Measurements from ENCODE around the gene DSCAML1.

The DSCAML1 gene

GRCh38 chr11:117560780-117561530, 236.1 kb downstream of the DSCAML1 start:
- Histone ChIP-seq H3K36me3 (no peaks in the 10 kb centered on the region), H3K9ac (no peak overlapping the region), H3K4me2 (peak overlapping the region; percentile 20 to 84 (median 53)), H3K4me3 (no peak overlapping the region), H3K4me1 (peaks cover 14 to 35% (median 30%) of the 10 kb centered on the region in 10 experiments), H3K27me3 (no peaks in the 10 kb centered on the region), H3K9me3 (replicated peaks in 1 of 11) (no peaks in the 10 kb centered on the region), H3K27ac (no peak overlapping the region), H4K20me1 (no peaks in the 10 kb centered on the region)
- no peak for TF ChIP-seq Cebpa-rat (IDR thresholded peaks at IDR 0.05)

- Histone ChIP-seq H3K9ac (no peak overlapping the region), H3K4me3 (no peak overlapping the region), H3K27me3 (no peaks in the 10 kb centered on the region), H3K4me1 (peaks cover 14 to 35% (median 30%) of the 10 kb centered on the region in 10 experiments), H3K36me3 (no peaks in the 10 kb centered on the region), H3K9me3 (replicated peaks in 1 of 11) (no peaks in the 10 kb centered on the region), H4K20me1 (no peaks in the 10 kb centered on the region), H3K27ac (no peak overlapping the region), H3K4me2 (no peak overlapping the region)
- TF ChIP-seq Cebpa-rat (IDR thresholded peaks at IDR 0.05) = no peak
Observed at GRCh38 chr11:117559698-117560097, 237.3 kb downstream of the DSCAML1 start.

- Histone ChIP-seq H3K9ac (no peak overlapping the region), H3K27me3 (no peaks in the 10 kb centered on the region), H3K4me3 (no peak overlapping the region), H3K36me3 (no peaks in the 10 kb centered on the region), H3K9me3 (replicated peaks in 1 of 11) (peaks cover 0 to 5% (median 0%) of the 10 kb centered on the region in 11 experiments; a peak in 1 of 22 replicates), H3K27ac (no peak overlapping the region), H4K20me1 (no peaks in the 10 kb centered on the region), H3K4me1 (peaks cover 14 to 32% (median 29%) of the 10 kb centered on the region in 10 experiments), H3K4me2 (peak overlapping the region in 8 of 11 experiments; percentile 27 to 67 (median 56); a peak in 15 of 22 replicates)
- TF ChIP-seq Cebpa-rat (IDR thresholded peaks at IDR 0.05) = no peak
Observed at GRCh38 chr11:117557361-117557760, 239.7 kb downstream of the DSCAML1 start.

- Histone ChIP-seq H3K4me2 (no peak overlapping the region), H3K9ac (no peak overlapping the region), H3K4me3 (no peak overlapping the region), H3K9me3 (replicated peaks in 1 of 11) (peaks cover 0 to 5% (median 0%) of the 10 kb centered on the region in 11 experiments; a peak in 1 of 22 replicates), H3K36me3 (no peaks in the 10 kb centered on the region), H4K20me1 (no peaks in the 10 kb centered on the region), H3K27me3 (no peaks in the 10 kb centered on the region), H3K4me1 (peaks cover 0 to 14% (median 10%) of the 10 kb centered on the region in 10 experiments; a peak in 13 of 20 replicates), H3K27ac (no peak overlapping the region)
- TF ChIP-seq Cebpa-rat (IDR thresholded peaks at IDR 0.05) = no peak
Observed at GRCh38 chr11:117554601-117555333, 242.2 kb downstream of the DSCAML1 start.

- Histone ChIP-seq H3K9ac (no peak overlapping the region), H3K4me2 (no peak overlapping the region), H3K27me3 (no peaks in the 10 kb centered on the region), H3K4me3 (no peak overlapping the region), H3K27ac (no peak overlapping the region), H3K9me3 (replicated peaks in 1 of 11) (peaks cover 0 to 5% (median 0%) of the 10 kb centered on the region in 11 experiments; a peak in 1 of 22 replicates), H3K36me3 (no peaks in the 10 kb centered on the region), H3K4me1 (peaks cover 0 to 16% (median 8%) of the 10 kb centered on the region in 10 experiments; a peak in 13 of 20 replicates), H4K20me1 (no peaks in the 10 kb centered on the region)
- no peak for TF ChIP-seq Cebpa-rat (IDR thresholded peaks at IDR 0.05)
Observed at GRCh38 chr11:117552626-117553025, 244.4 kb downstream of the DSCAML1 start.

GRCh38 chr11:117551761-117552343, 245.2 kb downstream of the DSCAML1 start:
- H3K27me3 ChIP-seq = no peaks in the 10 kb centered on the region
- H3K36me3 ChIP-seq = no peaks in the 10 kb centered on the region

GRCh38 chr11:117550466-117550865, 246.6 kb downstream of the DSCAML1 start:
- Histone ChIP-seq H3K36me3 (no peaks in the 10 kb centered on the region), H3K9me3 (replicated peaks in 1 of 11) (peaks cover 0 to 5% (median 0%) of the 10 kb centered on the region in 11 experiments; a peak in 1 of 22 replicates), H3K4me2 (no peak overlapping the region), H3K9ac (no peak overlapping the region), H3K4me3 (no peak overlapping the region), H3K27ac (no peak overlapping the region), H3K27me3 (no peaks in the 10 kb centered on the region), H3K4me1 (peaks cover 0 to 7% (median 0%) of the 10 kb centered on the region in 10 experiments; a peak in 3 of 20 replicates), H4K20me1 (no peaks in the 10 kb centered on the region)
- no peak for TF ChIP-seq Cebpa-rat (IDR thresholded peaks at IDR 0.05)

More at GRCh38 chr11:117551761-117552343, 245.2 kb downstream of the DSCAML1 start:
- no peak overlapping the region for H3K4me2 ChIP-seq
- H3K4me3 ChIP-seq = no peak overlapping the region
- no peaks in the 10 kb centered on the region for H4K20me1 ChIP-seq
- H3K27ac ChIP-seq = no peak overlapping the region
- peaks cover 0 to 5% (median 0%) of the 10 kb centered on the region in 11 experiments; a peak in 1 of 22 replicates for H3K9me3 ChIP-seq (replicated peaks in 1 of 11)
- peaks cover 0 to 9% (median under 1%) of the 10 kb centered on the region in 10 experiments; a peak in 8 of 20 replicates for H3K4me1 ChIP-seq
- no peak for TF ChIP-seq Cebpa-rat (IDR thresholded peaks at IDR 0.05)
- no peak overlapping the region for H3K9ac ChIP-seq

GRCh38 chr11:117549417-117549816, 247.6 kb downstream of the DSCAML1 start:
- no peak overlapping the region for H3K4me3 ChIP-seq
- peaks cover 0 to 7% (median 0%) of the 10 kb centered on the region in 10 experiments; a peak in 4 of 20 replicates for H3K4me1 ChIP-seq
- H3K9ac ChIP-seq = no peak overlapping the region
- no peaks in the 10 kb centered on the region for H3K27me3 ChIP-seq
- no peaks in the 10 kb centered on the region for H3K36me3 ChIP-seq
- no peak for TF ChIP-seq Cebpa-rat (IDR thresholded peaks at IDR 0.05)
- H3K27ac ChIP-seq = no peak overlapping the region
- no peak overlapping the region for H3K4me2 ChIP-seq
- peaks cover 0 to 5% (median 0%) of the 10 kb centered on the region in 11 experiments; a peak in 1 of 22 replicates for H3K9me3 ChIP-seq (replicated peaks in 1 of 11)
- 0 out of 22 replicates have a peak, but pooled peaks cover 0 to under 1% (median 0%) of the 10 kb centered on the region in 11 experiments for H4K20me1 ChIP-seq

- TF ChIP-seq Cebpa-rat (IDR thresholded peaks at IDR 0.05) = no peak
- H3K27ac ChIP-seq = no peak overlapping the region
- no peaks in the 10 kb centered on the region for H3K27me3 ChIP-seq
- 0 out of 22 replicates have a peak, but pooled peaks cover 0 to 4% (median 0%) of the 10 kb centered on the region in 11 experiments for H4K20me1 ChIP-seq
- no peak overlapping the region for H3K4me2 ChIP-seq
- H3K36me3 ChIP-seq = no peaks in the 10 kb centered on the region
- no peak overlapping the region for H3K9ac ChIP-seq
- H3K4me1 ChIP-seq = peaks cover 0 to 12% (median 4%) of the 10 kb centered on the region in 10 experiments; a peak in 11 of 20 replicates
- peaks cover 0 to 5% (median 0%) of the 10 kb centered on the region in 11 experiments; a peak in 5 of 22 replicates for H3K9me3 ChIP-seq (replicated peaks in 1 of 11)
- no peak overlapping the region for H3K4me3 ChIP-seq
Observed at GRCh38 chr11:117548876-117549275, 248.1 kb downstream of the DSCAML1 start.
